ENCODE data around the gene MAN1A1. TPM values are rescaled to one million over a fixed set of nuclear protein-coding genes. Genes with fewer than 3 reads are reported as not detected.

Gene MAN1A1
- polyA plus RNA-seq, 1 experiment, result 27.5 TPM

DNA sequence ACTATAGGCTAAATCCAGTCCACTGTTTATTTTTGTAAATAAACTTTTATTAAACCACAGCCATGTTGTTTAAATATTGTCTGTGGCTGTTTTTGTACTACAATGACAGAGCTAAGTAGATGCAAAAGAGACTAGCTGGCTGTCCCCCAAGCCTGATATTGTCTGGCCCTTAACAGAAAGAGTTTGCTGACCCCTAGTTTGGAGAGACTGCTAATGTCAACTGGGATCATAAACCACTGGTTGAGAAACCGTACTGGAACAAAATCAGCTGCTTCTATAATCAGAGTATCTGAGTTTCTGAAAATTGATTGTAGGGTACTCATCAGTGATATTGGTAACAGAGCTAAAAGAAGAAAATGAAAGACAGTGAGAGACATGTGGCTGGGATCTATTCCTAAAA is 168.5 kb downstream of the MAN1A1 start:
- no peak for DNase-seq (ENCODE audit: low read depth, low spot score)
- Histone ChIP-seq H3K4me3 (ENCODE audit: low read depth, low read length) (no peak overlapping the region), H3K27ac (ENCODE audit: low read depth, low read length) (no peak overlapping the region), H3K9me3 (ENCODE audit: control insufficient read depth, insufficient read depth, low read length) (no peaks in the 10 kb centered on the region), H3K27me3 (ENCODE audit: control insufficient read depth, insufficient read depth, low read length) (no peaks in the 10 kb centered on the region)
- TF ChIP-seq, protein P1, sequence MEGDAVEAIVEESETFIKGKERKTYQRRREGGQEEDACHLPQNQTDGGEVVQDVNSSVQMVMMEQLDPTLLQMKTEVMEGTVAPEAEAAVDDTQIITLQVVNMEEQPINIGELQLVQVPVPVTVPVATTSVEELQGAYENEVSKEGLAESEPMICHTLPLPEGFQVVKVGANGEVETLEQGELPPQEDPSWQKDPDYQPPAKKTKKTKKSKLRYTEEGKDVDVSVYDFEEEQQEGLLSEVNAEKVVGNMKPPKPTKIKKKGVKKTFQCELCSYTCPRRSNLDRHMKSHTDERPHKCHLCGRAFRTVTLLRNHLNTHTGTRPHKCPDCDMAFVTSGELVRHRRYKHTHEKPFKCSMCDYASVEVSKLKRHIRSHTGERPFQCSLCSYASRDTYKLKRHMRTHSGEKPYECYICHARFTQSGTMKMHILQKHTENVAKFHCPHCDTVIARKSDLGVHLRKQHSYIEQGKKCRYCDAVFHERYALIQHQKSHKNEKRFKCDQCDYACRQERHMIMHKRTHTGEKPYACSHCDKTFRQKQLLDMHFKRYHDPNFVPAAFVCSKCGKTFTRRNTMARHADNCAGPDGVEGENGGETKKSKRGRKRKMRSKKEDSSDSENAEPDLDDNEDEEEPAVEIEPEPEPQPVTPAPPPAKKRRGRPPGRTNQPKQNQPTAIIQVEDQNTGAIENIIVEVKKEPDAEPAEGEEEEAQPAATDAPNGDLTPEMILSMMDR (IDR thresholded peaks at IDR 0.05; ENCODE audit: low read depth, low read length), result no peak
- ChIA-PET POLR2A (no interaction called here), CTCF (no interaction called here)

DNA sequence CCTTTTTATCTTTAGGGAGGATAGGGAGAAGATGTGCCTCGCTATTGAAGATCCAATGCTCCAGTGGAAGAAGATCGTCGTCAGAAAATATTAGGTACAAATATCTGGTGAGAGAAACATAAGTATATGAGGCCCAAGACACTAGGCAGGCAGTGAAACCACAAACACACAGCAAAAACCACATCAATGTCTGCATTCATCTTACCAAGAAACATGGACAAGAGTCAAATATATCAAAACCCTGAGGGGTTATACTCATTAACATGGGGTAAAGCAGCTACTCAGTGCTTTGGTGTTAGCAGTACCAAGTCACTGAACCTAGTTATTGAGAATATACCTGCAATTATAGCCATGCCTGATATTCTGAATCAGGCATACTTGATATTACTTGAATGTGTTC is 169.7 kb downstream of the MAN1A1 start:
- TF ChIP-seq, protein P1 (IDR thresholded peaks at IDR 0.05; ENCODE audit: low read depth, low read length), result no peak
- DNase-seq (ENCODE audit: low read depth, low spot score), result no peak
- Histone ChIP-seq H3K27ac (ENCODE audit: low read depth, low read length) (no peak overlapping the region), H3K27me3 (ENCODE audit: control insufficient read depth, insufficient read depth, low read length) (no peaks in the 10 kb centered on the region), H3K9me3 (ENCODE audit: control insufficient read depth, insufficient read depth, low read length) (no peaks in the 10 kb centered on the region), H3K4me3 (ENCODE audit: low read depth, low read length) (no peak overlapping the region)
- POLR2A ChIA-PET, result no interaction called here
- CTCF ChIA-PET, result no interaction called here

DNA sequence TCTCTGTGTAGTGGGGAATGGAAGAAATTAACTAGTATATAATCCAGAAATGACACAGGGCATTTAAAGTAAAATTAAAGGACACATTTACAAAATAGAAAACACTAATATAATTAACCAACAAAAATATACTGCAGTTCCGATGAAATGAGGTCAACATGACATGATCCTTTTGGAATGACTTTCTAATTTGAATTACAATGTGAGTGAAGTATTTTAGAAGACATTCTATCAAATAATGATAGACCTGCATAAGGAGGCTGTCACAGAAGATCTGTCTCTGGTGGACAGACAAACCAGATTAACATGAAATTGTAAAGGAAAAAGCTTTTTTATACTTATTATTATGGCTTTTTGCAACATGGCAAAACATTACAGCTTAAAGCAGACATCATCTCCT is 170.5 kb downstream of the MAN1A1 start:
- H3K27ac ChIP-seq (ENCODE audit: low read depth, low read length), result no peak overlapping the region
- TF ChIP-seq, protein P1 (IDR thresholded peaks at IDR 0.05; ENCODE audit: low read depth, low read length), result no peak
- CTCF ChIA-PET, result no interaction called here
- H3K27me3 ChIP-seq (ENCODE audit: control insufficient read depth, insufficient read depth, low read length), result no peaks in the 10 kb centered on the region
- no peak for DNase-seq (ENCODE audit: low read depth, low spot score)
- POLR2A ChIA-PET, result no interaction called here
- H3K4me3 ChIP-seq (ENCODE audit: low read depth, low read length), result no peak overlapping the region
- no peaks in the 10 kb centered on the region for H3K9me3 ChIP-seq (ENCODE audit: control insufficient read depth, insufficient read depth, low read length)

DNA sequence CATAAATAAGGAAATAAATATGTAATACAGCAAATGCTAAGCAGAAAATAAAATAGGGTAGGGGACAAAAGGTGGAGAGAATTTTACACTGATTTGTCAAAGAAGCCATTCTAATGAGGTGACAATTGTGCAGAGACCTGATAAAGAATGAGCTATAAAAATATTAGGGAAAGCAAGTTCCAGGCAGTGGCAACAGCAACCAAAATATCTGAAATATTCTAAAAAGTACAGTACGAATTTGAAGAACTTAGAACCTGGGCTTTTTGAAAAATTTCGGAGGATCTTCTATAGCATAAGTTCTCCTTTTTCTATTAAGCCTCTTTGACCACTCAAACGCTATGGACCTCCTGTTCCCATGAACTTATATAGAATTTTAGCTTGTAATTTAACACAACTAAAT is 173.1 kb downstream of the MAN1A1 start:
- CTCF ChIA-PET, result interaction anchor here (1.2 to 2.3 kb wide), 3 partner anchors 29 to 175 kb away, joined by 3 to 9 read pairs (median 4); no protein-coding TSS in a partner anchor

DNA sequence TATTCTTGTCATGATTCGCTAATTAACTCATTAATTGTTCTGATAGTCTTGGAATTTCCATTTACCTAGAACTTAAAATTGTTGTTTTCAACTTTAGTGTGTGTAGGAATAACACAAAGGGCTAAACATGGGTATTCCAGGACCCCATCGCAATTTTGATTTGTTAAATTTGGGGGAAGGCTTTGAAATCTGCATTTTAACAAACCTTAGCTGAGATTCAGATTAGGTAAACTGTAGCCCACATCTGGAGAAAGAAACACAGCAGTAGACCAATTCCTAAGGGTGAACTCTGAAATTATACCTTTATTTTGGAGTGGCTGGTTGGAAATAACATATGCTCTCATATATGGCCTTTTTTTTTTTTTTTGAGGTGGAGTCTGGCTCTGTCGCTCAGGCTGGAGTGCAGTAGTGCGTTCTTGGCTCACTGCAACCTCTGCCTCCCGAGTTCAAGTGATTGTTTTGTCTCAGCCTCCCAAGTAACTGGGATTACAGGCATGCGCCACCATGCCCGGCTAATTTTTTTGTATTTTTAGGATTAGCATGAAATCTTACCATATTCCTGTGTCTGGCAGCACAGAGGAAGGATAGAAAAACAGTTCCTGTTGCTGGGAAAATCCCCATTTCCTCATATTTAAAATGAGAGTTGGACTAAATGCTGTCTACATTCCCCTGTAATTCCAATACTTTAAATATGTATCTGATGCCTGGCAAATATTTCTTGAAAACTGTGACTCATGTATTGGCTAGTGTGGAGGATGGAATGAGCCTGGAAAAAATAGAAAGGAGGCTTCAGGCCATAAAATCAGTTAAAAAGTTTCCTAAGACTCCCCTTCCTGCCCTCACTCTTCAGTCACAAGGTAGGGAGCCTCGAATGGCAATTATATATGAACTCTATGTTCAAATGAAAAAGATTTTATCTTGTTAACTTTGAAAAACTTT is 174.4 kb downstream of the MAN1A1 start:
- DNase-seq (ENCODE audit: low read depth, low spot score), result no peak
- H3K27ac ChIP-seq (ENCODE audit: low read depth, low read length), result no peak overlapping the region

More for the DNA sequence above, 173.1 kb downstream of the MAN1A1 start:
- Histone ChIP-seq H3K4me3 (ENCODE audit: low read depth, low read length) (no peak overlapping the region), H3K9me3 (ENCODE audit: control insufficient read depth, insufficient read depth, low read length) (no peaks in the 10 kb centered on the region), H3K27me3 (ENCODE audit: control insufficient read depth, insufficient read depth, low read length) (no peaks in the 10 kb centered on the region), H3K27ac (ENCODE audit: low read depth, low read length) (no peak overlapping the region)
- no peak for DNase-seq (ENCODE audit: low read depth, low spot score)
- POLR2A ChIA-PET, result no interaction called here
- TF ChIP-seq, protein P1 (IDR thresholded peaks at IDR 0.05; ENCODE audit: low read depth, low read length), result no peak

More for the DNA sequence above, 174.4 kb downstream of the MAN1A1 start:
- Histone ChIP-seq H3K9me3 (ENCODE audit: control insufficient read depth, insufficient read depth, low read length) (no peaks in the 10 kb centered on the region), H3K27me3 (ENCODE audit: control insufficient read depth, insufficient read depth, low read length) (no peaks in the 10 kb centered on the region), H3K4me3 (ENCODE audit: low read depth, low read length) (no peak overlapping the region)
- ChIA-PET CTCF (no interaction called here), POLR2A (no interaction called here)
- TF ChIP-seq, protein P1 (IDR thresholded peaks at IDR 0.05; ENCODE audit: low read depth, low read length), result no peak
